Lung (tissue), 12 donors: ENCODE data around the gene TENM4. TPM values are rescaled to one million over a fixed set of nuclear protein-coding genes. Genes with fewer than 3 reads are reported as not detected.

ENCODE experiments used
- ATAC-seq: fragments of 200-7000 bp; cut with Tn5 transposase; one replicate; pipeline ENCODE4 v1.9.1; 2020; ENCODE audit warnings: moderate number of reproducible peaks; ENCODE audit not compliant: insufficient read depth, low FRiP score
- DNase-seq, 3 donors: peaks; one replicate each; pipeline ENCODE4 v3.0.0-alpha.2; 2013 to 2017
- H3K27ac ChIP-seq, 2 donors: one replicate each; pipeline ENCODE4 v1.5.1; 2013; ENCODE audit warnings: mild to moderate bottlenecking in 2 of 2, moderate library complexity in 2 of 2, control low read depth in 1 of 2, inconsistent platforms in 1 of 2, low read depth in 1 of 2, low read length in 1 of 2
- H3K27me3 ChIP-seq, 3 donors: one replicate each; pipeline ENCODE4 v1.5.1; 2013; ENCODE audit warnings: low read length in 2 of 3; ENCODE audit not compliant: control insufficient read depth in 3 of 3, insufficient read depth in 3 of 3
- H3K36me3 ChIP-seq, 4 donors: one replicate each; pipeline ENCODE4 v1.5.1; 2013; ENCODE audit warnings: low read length in 4 of 4, mild to moderate bottlenecking in 1 of 4, moderate library complexity in 1 of 4; ENCODE audit not compliant: control insufficient read depth in 4 of 4, insufficient read depth in 4 of 4
- H3K4me1 ChIP-seq, 5 donors: one replicate each; pipeline ENCODE4 v1.5.1; 2013; ENCODE audit warnings: low read length in 5 of 5, mild to moderate bottlenecking in 2 of 5, moderate library complexity in 1 of 5; ENCODE audit not compliant: control insufficient read depth in 5 of 5, insufficient read depth in 5 of 5
- H3K4me3 ChIP-seq: one replicate; pipeline ENCODE4 v1.5.1; 2013; ENCODE audit warnings: mild to moderate bottlenecking, control low read depth, moderate library complexity
- H3K9ac ChIP-seq, 2 donors: one replicate each; pipeline ENCODE4 v1.5.1; 2013; ENCODE audit warnings: low read length in 2 of 2, control low read depth in 1 of 2; ENCODE audit not compliant: insufficient read depth in 1 of 2
- H3K9me3 ChIP-seq, 4 donors: one replicate each; pipeline ENCODE4 v1.5.1; 2013; ENCODE audit warnings: low read length in 3 of 4, mild to moderate bottlenecking in 1 of 4, moderate library complexity in 1 of 4; ENCODE audit not compliant: control insufficient read depth in 4 of 4, insufficient read depth in 3 of 4
- CTCF ChIP-seq: IDR thresholded peaks from 2 replicates; pipeline ENCODE4 v1.5.1; 2012; ENCODE audit warnings: mild to moderate bottlenecking; ENCODE audit errors: control extremely low read depth, extremely low read depth
- WGBS, 2 donors: extraction: QIAGEN DNeasy Blood & Tissue Kit; methylation state at CpG; one replicate each; pipeline ENCODE4 v1.1.7; 2013; 5-methylcytosine and 5-hydroxymethylcytosine counted together
- polyA plus RNA-seq, 2 donors: library from polyadenylated mRNA; stranded (reverse); fragments of 200-250 nt; gene quantifications; one replicate each; pipeline ENCODE4 v1.2.1, GENCODE V29; 2013
- total RNA-seq, 2 donors: library from RNA; depleted of rRNA in 1 of 2; stranded (reverse); fragments of >200 nt in 1 of 2; gene quantifications; one replicate each; pipeline ENCODE4 v1.2.1, GENCODE V29; 2014 to 2021
- donor health status: control.
- donor health status: control.
- donor health status: Bipolar disorder and iron deficiency.
- donor health status: healthy.
- donor health status: DM: yes; HTN: yes; CAD: no.

TENM4 gene
- total and polyA plus RNA-seq, 4 donors: 0.28 to 16.4 (median 3.2) TPM

GRCh38 chr11:79471071-79471844 lies 30.4 kb upstream of the TENM4 start:
- Histone ChIP-seq H3K9me3 (no peaks in the 10 kb centered on the region), H3K4me1 (peaks cover 0 to 48% (median 5%) of the 10 kb centered on the region in 5 donors), H3K4me3 (no peak overlapping the region), H3K36me3 (no peaks in the 10 kb centered on the region), H3K27me3 (no peaks in the 10 kb centered on the region), H3K27ac (no peak overlapping the region), H3K9ac (no peak overlapping the region)
- DNase-seq (peak in 1 of 3 donors; percentile 25), ATAC-seq (no peak)
- no peak for TF ChIP-seq CTCF
- WGBS, 2 donors: 31 to 32% methylated on average over 7 of the region's 7 CpGs

GRCh38 chr11:79470161-79470560 lies 29.3 kb upstream of the TENM4 start:
- H3K4me1 ChIP-seq: peaks cover 0 to 48% (median 5%) of the 10 kb centered on the region in 5 donors
- ATAC-seq (no peak), DNase-seq (peak in 2 of 3 donors; percentile 76 to 86)
- no peak overlapping the region for H3K27ac ChIP-seq
- H3K36me3 ChIP-seq: no peaks in the 10 kb centered on the region
- no peak for TF ChIP-seq CTCF
- H3K27me3 ChIP-seq: no peaks in the 10 kb centered on the region
- no peak overlapping the region for H3K9ac ChIP-seq
- 50 to 63% methylated on average over 2 of the region's 2 CpGs for WGBS, 2 donors
- H3K9me3 ChIP-seq: no peaks in the 10 kb centered on the region
- no peak overlapping the region for H3K4me3 ChIP-seq

DNA sequence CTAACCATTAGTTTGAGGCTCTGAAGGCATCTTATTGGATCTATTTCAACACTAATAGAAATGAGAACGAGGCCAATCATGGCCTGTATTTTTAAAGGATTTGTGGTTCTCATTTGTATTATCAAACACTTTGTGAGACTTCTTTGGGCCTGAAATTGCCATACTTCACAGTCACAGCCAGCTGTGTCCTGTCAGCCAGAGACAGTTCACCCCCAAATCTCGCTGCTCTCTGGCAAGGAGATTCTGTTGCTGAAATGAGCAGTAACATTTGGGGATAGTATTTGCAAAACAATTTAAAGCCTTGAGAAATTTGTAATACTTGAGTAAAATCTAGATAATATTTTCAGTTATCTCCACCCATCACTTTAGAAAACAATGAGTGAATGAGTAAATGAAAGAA lies 26.9 kb upstream of the TENM4 start:
- DNase-seq: peak; percentile 82 to 97 (median 92)
- no peak for TF ChIP-seq CTCF
- Histone ChIP-seq H3K4me3 (no peak overlapping the region), H3K36me3 (no peaks in the 10 kb centered on the region), H3K4me1 (peaks cover 0 to 52% (median 5%) of the 10 kb centered on the region in 5 donors), H3K27me3 (no peaks in the 10 kb centered on the region), H3K27ac (no peak overlapping the region), H3K9me3 (no peaks in the 10 kb centered on the region), H3K9ac (no peak overlapping the region)
- WGBS, 2 donors: 49 to 67% methylated on average over 2 of the region's 2 CpGs
- ATAC-seq: no peak

DNA sequence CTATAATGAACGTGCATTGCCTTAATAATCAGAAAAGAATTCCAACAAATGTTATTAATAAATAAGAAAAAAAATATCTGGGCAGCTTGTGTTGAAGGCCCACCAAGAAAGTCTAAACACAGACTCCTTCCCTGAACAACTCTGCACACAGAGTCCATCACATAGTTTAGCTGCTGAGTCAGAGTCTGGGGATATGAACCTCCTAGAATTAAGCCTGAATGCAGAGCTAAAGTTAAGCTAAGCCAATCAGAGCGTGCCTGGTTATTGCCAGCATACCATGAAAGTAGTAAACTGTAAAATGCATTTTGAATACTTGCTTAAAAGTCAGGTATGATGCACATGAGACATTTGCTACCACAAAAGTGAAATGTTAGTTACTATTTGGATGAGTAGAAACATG lies 25.6 kb upstream of the TENM4 start:
- H3K9me3 ChIP-seq: no peaks in the 10 kb centered on the region
- no peak overlapping the region for H3K4me3 ChIP-seq
- H3K27me3 ChIP-seq: no peaks in the 10 kb centered on the region
- DNase-seq: peak in 1 of 3 donors; percentile 29
- H3K36me3 ChIP-seq: no peaks in the 10 kb centered on the region
- H3K9ac ChIP-seq: no peak overlapping the region
- 44% methylated on average over 2 of the region's 2 CpGs for WGBS, 2 donors
- peaks cover 0 to 57% (median 4%) of the 10 kb centered on the region in 5 donors for H3K4me1 ChIP-seq
- ATAC-seq: no peak
- no peak for TF ChIP-seq CTCF
- no peak overlapping the region for H3K27ac ChIP-seq
